Stimulated activated memory B cell treated with anti-CD40 and anti-IgM and Interleukin-4, amounts not matched to agents 10 μg/mL and 1 μg/mL and 100 μg/mL, for 72 hours (primary cell): ENCODE results near the gene ZNF764.
"Not testable (repeated sequence)": the region's sequence is repeated elsewhere in the genome, so short reads cannot be mapped to it uniquely, and the experiment has no call there.

ENCODE experiments used
- ATAC-seq: fragments of 150-1000 bp; cut with Tn5 transposase; 2 replicates; pipeline ENCODE4 v1.10.0; 2021
- H3K27ac Mint-ChIP-seq: one replicate; pipeline ENCODE4 v1.8.0; 2022; ENCODE audit warnings: mild to moderate bottlenecking, mixed read lengths
- H3K27me3 Mint-ChIP-seq: one replicate; pipeline ENCODE4 v1.8.0; 2022; ENCODE audit warnings: mixed read lengths
- H3K36me3 Mint-ChIP-seq: one replicate; pipeline ENCODE4 v1.8.0; 2022; ENCODE audit warnings: mixed read lengths
- H3K4me1 Mint-ChIP-seq: one replicate; pipeline ENCODE4 v1.8.0; 2022; ENCODE audit warnings: mixed read lengths
- H3K4me3 Mint-ChIP-seq: one replicate; pipeline ENCODE4 v1.8.0; 2022; ENCODE audit warnings: mild to moderate bottlenecking, moderate library complexity, mixed read lengths
- H3K9me3 Mint-ChIP-seq: one replicate; pipeline ENCODE4 v1.8.0; 2022; ENCODE audit warnings: mixed read lengths

ZNF764 gene

DNA sequence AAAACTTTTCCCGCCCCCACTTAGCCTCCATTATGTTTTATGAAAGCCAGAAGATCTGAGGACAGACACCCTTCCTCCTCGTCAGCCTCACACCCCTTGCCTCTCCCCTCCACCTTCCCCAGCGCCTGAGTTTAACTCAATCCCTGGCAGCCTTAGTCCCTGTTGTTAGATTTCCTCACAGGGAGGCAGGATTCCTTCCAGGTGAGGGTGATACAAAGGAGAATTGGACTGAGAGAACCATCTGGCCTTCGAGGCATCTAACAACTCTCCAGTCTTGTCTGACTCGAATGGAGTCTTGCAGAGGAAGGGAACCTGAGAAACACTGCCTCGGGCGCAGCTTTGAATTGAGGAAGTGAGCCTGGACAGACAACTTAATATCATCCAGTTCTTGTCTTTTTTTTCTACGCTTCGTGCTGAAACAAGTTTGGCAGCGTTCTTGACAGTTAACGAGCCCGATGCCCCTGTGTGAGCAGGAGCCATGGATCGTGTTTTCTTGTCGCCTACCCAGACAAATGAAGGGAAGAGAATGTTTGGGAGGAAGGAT, 30.5 kb downstream of the ZNF764 start:
- H3K36me3 Mint-ChIP-seq = peaks cover 5% of the 10 kb centered on the region
- no peaks in the 10 kb centered on the region for H3K27me3 Mint-ChIP-seq
- peak; percentile 53 for ATAC-seq
- H3K4me1 Mint-ChIP-seq = peaks cover 34% of the 10 kb centered on the region
- H3K9me3 Mint-ChIP-seq = no peaks in the 10 kb centered on the region
- peak overlapping the region; percentile 77 for H3K27ac Mint-ChIP-seq
- H3K4me3 Mint-ChIP-seq = peak overlapping the region; percentile 94

DNA sequence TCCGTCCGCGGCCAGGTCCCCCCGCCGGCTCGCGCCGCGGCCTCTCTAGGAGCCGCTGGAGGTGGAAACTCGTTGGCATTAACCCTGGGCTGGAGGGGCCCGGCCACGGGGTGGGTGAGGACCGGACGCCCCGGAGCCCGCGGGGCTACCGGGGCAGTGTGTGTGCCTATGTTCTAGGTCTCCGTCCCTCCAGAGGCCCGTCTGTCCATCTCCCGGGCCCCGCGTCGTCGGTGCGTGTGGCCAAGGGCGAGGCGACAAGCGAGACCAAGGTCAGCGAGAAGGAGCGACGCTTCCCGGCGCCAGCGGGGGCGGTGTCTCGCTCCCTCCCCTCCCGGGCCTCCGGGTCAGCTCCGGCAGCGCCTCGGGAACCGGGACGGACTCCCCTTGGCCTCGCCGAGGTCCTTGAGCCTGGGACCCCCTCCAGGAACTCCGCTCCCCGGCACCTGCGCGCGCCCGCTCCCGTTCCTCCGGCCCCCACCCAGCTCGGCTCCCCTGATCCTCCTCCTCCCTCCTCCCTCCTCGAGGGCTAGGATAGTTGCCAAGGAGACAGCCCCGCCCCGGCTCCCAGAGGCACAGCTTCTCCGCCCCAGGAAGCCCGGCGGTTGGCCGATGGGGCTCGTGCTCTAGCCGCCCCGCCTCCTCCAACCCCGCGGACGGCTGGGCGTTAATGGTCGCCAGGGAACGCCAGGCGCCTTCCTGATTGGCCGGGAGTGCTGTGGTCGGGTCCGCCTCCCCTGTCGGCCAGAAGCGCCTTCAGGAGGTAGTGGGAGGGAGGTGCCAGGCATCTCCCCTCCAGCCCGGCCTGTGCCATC, 31.1 kb downstream of the ZNF764 start:
- peaks cover 34% of the 10 kb centered on the region for H3K4me1 Mint-ChIP-seq
- H3K9me3 Mint-ChIP-seq = no peaks in the 10 kb centered on the region
- H3K27ac Mint-ChIP-seq = peak overlapping the region; percentile 77
- H3K4me3 Mint-ChIP-seq = peak overlapping the region; percentile 94
- peaks cover 10% of the 10 kb centered on the region for H3K36me3 Mint-ChIP-seq
- H3K27me3 Mint-ChIP-seq = no peaks in the 10 kb centered on the region
- ATAC-seq = peak; percentile 91

DNA sequence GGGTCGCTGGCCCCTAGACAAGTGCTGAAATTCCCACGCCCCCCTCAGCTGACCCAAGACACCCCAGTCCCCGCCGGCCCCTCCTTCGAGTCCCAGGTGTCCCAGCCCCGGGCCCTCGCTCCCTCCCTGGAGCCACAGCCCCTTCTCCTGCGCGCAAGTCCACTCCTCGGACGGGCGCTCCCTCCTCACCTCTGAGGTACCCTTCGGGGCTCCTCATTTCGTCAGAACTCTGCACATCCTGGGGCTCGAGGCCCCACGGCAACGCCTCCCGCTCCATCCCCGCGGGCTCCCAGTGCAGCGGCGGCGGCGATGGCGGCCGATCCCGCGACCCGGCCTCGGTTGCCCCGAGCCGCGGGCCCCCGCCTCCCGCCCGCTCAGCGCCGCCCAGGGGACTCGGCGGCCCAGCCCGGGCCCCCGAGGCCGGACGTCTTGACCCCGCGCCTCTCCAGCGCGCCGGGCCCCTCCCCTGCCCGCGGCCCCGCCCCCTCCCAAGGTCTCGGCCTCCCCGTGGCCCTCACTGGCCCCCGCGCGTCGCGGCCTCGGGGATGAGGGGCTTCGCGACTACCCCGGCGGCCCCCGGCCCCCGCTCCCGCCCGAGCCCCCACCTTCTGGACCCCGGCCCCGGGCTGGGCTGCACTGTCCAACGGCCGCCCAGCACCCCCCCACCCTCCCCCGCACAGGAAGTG, 31.9 kb downstream of the ZNF764 start, which contains the start of gene ZNF768:
TSS of gene ZNF768 (minus strand) at position 430 of the 686 bp plus-strand sequence. CDS start at position 277, 153 bp downstream.
- Mint-ChIP-seq H3K4me1 (peaks cover 34% of the 10 kb centered on the region), H3K9me3 (no peaks in the 10 kb centered on the region), H3K27me3 (no peaks in the 10 kb centered on the region), H3K36me3 (peaks cover 15% of the 10 kb centered on the region), H3K4me3 (peak within 1 kb of the TSS; percentile 94), H3K27ac (peak within 1 kb of the TSS; percentile 77)
- ATAC-seq = peak; percentile 64

DNA sequence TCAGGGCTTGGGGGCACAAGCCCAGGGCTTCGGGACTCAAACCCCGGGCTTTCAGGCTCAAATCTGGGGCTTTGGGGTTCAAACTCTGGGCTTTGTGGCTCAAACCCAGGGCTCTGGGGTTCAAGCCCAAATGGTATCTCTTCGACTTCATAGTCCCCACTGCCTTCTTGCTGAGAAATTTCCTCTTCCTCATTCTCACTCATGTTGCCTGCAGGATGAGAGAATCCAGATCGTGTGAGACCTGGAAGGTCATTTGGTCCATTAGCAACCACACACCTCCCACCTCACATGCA, 32.4 kb downstream of the ZNF764 start:
- Mint-ChIP-seq H3K27ac (no peak overlapping the region), H3K4me3 (peak overlapping the region; percentile 77), H3K9me3 (no peaks in the 10 kb centered on the region), H3K36me3 (peaks cover 15% of the 10 kb centered on the region), H3K27me3 (no peaks in the 10 kb centered on the region), H3K4me1 (peaks cover 34% of the 10 kb centered on the region)
- ATAC-seq = no peak

DNA sequence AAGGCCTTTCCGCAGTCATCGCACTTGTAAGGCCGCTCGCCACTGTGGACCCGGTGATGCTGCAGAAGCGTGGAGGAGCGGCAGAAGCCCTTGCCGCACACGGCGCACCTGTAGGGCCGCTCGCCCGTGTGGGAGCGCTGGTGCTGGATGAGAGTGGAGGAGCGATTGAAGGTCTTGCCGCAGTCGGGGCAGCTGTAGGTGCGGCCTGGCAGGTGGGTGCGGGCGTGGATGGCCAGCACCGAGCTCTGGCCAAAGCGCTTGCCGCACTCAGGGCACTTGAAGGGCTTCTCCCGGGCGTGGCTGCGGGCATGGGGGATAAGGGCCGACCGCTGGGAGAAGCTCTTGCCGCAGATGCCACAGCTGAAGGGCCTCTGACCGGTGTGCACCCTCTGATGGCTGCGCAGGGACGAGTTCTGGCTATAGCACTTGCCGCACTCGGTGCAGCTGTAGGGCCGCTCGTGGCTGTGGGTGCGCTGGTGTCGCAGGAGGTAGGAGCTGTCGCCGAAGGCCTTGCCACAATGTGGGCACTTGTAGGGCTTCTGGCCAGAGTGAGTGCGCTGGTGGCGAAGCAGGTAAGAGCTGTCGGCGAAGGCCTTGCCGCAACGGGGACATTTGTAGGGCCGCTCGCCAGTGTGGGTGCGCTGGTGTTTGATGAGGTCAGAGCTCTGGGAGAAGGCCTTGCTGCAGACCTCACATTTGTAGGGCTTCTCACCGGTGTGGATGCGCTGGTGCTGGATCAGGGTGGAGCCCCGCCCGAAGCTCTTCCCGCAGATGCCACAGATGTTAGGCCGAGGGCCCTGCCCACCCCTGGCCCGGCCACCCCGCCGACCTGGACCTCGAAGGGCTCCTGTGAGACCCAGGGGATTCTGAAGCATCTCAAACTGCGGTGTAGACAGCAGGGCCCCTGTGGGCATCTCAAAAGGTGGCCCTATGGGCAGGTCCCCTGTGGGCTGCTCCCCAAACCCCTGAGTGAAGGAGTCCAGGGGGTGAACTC, 33.3 kb downstream of the ZNF764 start:
- Mint-ChIP-seq H3K27me3 (no peaks in the 10 kb centered on the region), H3K9me3 (no peaks in the 10 kb centered on the region), H3K27ac (no peak overlapping the region), H3K36me3 (peaks cover 25% of the 10 kb centered on the region), H3K4me3 (peak overlapping the region; percentile 45), H3K4me1 (peaks cover 34% of the 10 kb centered on the region)
- ATAC-seq = no peak

DNA sequence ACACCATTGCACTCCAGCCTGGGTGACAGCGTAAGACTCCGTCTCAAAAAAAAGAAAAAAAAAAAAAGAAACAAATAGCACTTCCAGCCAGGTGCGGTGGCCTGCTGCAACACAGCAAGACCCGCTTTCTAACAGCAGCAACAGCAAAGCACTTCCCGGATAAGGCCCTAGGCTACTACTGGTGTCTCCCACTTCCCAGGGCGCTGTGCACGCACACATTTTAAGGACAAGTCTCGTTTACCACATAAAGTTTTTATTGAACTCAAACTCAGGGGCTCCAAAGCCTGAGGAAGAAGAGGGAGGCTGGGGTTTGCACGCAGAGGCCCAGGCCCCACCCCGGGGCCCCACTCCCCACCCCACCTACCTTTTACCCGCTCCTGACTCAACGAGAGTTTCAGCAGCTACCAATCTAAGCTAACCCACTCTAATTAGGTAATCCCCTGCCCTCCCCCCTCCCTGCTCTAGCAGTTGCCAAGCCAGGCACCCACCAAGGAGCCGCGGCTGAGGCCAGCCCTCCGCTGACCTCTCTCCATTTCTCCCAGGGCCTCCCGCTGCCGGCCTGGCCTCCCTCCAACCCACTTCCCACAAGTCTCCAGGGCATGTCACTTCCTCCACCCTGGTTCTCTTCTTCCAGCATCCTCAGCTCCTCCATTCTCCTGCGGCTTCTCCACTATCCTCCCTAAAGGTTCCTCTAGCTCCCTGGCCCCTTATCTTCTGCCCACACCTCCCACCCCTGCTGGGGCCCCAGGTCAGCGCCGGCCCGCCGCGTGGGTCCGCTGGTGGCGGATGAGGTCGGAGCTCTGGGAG, 34.2 kb downstream of the ZNF764 start:
- Mint-ChIP-seq H3K27me3 (no peaks in the 10 kb centered on the region), H3K4me1 (peaks cover 32% of the 10 kb centered on the region), H3K9me3 (no peaks in the 10 kb centered on the region), H3K4me3 (peak overlapping the region; percentile 5), H3K27ac (no peak overlapping the region), H3K36me3 (peaks cover 34% of the 10 kb centered on the region)
- ATAC-seq = no peak

DNA sequence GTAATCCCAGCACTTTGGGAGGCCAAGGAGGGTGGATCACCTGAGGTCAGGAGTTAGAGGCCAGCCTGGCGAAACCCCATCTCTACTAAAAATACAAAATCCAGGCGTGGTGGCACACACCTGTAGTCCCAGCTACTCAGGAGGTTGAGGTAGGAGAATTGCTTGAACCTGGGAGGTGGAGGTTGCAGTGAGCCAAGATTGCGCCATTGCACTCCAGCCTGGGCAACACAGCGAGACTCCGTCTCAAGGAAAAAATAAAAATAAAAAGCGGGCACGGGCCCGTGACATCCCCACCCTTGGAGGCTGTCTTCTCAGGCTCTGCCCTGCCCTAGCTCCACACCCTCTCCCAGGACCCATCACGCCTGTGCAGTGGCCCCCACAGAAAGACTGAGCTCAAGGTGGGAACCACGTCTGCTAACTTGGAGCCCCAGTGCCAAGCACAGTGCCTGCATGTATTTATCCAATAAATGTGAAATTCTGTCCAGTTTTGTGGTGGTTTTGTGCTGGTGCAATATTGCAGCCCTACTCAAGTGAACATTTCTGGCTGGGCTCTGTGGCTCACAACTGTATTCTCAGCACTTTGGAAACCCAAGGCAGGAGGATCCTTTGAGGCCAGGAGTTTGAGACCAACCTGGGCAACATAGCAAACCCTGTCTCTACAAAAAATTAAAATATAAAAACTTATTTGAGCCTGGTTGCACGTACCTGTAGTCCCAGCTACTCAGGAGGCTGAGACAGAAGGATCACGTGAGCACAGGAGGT, 35.3 kb downstream of the ZNF764 start:
- not testable (repeated sequence) for H3K4me3 Mint-ChIP-seq, H3K27me3 Mint-ChIP-seq, H3K9me3 Mint-ChIP-seq, ATAC-seq
- Mint-ChIP-seq H3K4me1 (peaks cover 21% of the 10 kb centered on the region), H3K27ac (peak overlapping the region; percentile 34), H3K36me3 (peaks cover 44% of the 10 kb centered on the region)

DNA sequence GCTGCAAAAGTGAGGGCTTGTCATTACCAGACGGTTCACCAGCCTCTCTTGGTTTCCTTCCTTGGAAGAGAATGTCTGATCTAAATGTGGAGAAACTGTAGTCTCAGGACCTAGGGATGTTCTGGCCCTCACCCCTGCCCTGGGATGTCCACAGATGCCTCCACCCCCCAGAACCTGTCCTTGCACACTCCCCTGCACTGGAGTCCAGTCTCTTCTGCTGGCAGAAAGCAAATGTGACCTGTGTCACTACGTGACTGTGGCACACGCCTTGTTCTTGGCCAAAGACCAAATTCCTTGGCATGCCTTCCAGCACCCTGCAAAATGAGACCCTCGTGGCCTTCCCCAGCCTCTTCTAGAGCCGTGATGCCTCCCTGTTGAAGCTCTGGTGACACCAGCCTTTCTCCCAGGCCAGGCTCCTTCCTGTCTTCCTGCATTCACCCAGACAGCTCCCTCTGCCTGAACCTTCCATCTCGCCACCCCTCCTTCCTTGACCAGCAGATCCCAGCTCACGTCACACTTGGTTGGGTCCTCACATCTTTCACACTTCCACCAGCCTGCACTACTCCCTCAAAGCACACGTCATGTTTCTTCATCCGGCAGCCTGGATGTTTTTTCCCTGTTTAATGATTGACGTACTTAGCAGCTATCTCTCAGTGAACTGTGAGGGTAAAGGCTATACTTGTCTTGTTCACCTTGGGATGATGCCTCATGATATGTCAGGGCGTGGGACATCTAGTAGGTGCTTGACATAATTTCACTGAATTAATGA, 36.1 kb downstream of the ZNF764 start:
- peaks cover 53% of the 10 kb centered on the region for H3K36me3 Mint-ChIP-seq
- H3K27ac Mint-ChIP-seq = peak overlapping the region; percentile 34
- no peaks in the 10 kb centered on the region for H3K27me3 Mint-ChIP-seq
- H3K4me1 Mint-ChIP-seq = peaks cover 14% of the 10 kb centered on the region
- H3K9me3 Mint-ChIP-seq = no peaks in the 10 kb centered on the region
- no peak for ATAC-seq
- no peak overlapping the region for H3K4me3 Mint-ChIP-seq

DNA sequence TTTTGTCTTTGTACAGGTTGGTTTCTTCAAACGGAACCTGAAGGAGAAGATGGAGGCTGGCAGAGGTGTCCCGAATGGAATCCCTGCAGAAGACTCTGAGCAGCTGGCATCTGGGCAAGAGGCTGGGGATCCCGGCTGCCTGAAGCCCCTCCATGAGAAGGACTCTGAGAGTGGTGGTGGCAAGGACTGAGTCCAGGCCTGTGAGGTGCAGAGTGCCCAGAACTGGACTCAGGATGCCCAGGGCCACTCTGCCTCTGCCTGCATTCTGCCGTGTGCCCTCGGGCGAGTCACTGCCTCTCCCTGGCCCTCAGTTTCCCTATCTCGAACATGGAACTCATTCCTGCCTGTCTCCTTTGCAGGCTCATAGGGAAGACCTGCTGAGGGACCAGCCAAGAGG, 36.7 kb downstream of the ZNF764 start:
- ATAC-seq = no peak
- peak overlapping the region; percentile 34 for H3K27ac Mint-ChIP-seq
- H3K27me3 Mint-ChIP-seq = no peaks in the 10 kb centered on the region
- peaks cover 59% of the 10 kb centered on the region for H3K36me3 Mint-ChIP-seq
- H3K4me3 Mint-ChIP-seq = no peak overlapping the region
- no peaks in the 10 kb centered on the region for H3K9me3 Mint-ChIP-seq
- peaks cover 14% of the 10 kb centered on the region for H3K4me1 Mint-ChIP-seq

DNA sequence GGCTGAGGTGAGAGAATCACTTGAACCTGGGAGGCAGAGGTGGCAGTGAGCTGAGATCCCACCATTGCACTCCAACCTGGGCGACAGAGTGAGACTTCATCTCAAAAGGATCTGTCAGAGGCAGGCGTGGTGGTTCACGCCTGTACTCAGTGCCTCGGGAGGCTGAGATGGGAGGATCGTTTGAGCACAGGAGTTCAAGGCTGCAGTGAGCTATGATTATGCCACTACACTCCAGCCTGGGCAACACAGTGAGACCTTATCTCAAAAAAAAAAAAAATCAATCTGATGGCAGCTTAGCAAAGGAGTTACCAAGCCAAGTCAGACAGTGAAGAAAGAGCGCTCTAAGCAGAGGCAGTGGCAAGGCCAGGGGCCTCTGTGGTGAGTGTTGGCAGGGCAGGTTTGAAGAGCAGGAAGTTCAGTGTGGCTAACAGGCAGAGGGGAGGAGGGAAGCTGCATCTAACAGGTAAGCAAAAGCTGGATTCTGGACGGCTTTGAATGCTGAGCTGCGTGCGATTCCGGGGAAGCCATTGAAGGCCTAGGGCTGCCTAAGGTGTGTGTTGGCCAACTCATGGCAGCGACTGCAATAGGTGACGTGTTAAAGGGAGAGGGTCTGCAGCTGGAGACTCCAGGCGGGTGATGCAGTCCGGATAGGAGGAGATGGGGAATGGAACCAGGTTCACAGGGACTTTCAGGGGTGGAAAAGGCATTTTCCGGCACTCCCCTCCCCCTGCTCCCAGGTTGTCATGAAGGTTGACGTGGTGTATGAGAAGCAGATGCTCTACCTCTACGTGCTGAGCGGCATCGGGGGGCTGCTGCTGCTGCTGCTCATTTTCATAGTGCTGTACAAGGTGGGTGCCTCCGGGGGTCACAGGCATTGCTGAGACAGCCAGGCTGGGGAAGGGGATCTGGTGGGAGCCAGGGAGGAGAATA, 38.8 kb downstream of the ZNF764 start:
- ATAC-seq = no peak
- H3K4me1 Mint-ChIP-seq = peaks cover under 1% of the 10 kb centered on the region
- H3K27ac Mint-ChIP-seq = peak overlapping the region; percentile 14
- H3K4me3 Mint-ChIP-seq = no peak overlapping the region
- no peaks in the 10 kb centered on the region for H3K27me3 Mint-ChIP-seq
- peaks cover 70% of the 10 kb centered on the region for H3K36me3 Mint-ChIP-seq
- H3K9me3 Mint-ChIP-seq = no peaks in the 10 kb centered on the region

DNA sequence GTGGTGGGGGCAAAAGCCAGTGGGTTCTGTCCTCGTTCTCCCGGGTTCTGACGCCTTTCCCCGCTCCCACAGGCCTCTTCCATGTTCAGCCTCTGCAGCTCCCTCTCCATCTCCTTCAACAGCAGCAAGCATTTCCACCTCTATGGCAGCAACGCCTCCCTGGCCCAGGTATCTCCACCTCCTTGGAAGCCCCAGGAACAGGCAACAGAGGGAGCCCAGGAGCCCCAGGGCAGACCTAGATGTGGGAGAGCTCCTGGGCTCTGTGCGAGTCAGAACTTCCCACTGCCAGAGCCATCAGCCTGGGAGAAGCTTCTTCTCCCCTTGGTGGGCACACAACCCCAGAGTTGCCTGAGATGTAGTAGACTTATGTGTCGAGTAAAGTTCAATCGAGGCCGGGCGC, 39.6 kb downstream of the ZNF764 start:
- no peak for ATAC-seq
- no peak overlapping the region for H3K4me3 Mint-ChIP-seq
- H3K9me3 Mint-ChIP-seq = no peaks in the 10 kb centered on the region
- H3K4me1 Mint-ChIP-seq = no peaks in the 10 kb centered on the region
- peaks cover 74% of the 10 kb centered on the region for H3K36me3 Mint-ChIP-seq
- peak overlapping the region; percentile 14 for H3K27ac Mint-ChIP-seq
- H3K27me3 Mint-ChIP-seq = no peaks in the 10 kb centered on the region

DNA sequence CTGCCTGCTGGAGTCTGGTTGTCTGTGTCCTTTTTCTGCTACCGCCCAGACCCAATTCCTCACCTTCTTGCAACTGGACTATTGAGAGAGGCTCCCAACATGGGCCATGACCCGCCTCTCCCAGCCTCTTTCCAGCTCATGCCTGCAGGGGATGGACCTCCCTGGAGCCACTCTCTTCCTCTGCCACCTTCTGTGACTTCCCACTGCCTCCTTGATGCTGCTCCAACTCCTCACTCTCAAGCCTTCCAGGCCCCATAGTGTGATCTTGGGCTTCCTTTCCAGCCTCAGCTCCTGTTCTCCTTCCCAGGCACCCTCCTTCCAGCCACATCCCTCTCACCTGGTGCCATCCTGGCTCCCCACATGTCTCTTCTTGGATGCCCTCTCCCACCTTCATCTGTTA, 42.9 kb downstream of the ZNF764 start:
- Mint-ChIP-seq H3K4me3 (no peak overlapping the region), H3K4me1 (no peaks in the 10 kb centered on the region), H3K27me3 (no peaks in the 10 kb centered on the region), H3K9me3 (no peaks in the 10 kb centered on the region), H3K36me3 (peaks cover 86% of the 10 kb centered on the region), H3K27ac (peak overlapping the region; percentile 54)
- ATAC-seq = no peak
